GM11168 (cell line): Measurements from ENCODE around the gene NR6A1.

Experiments used
- in situ Hi-C: fragments of 300-500 bp; cut with MboI; formaldehyde crosslinking; loops from one replicate; pipeline ENCODE4 v1.12.0; 2022; ENCODE audit warnings: low sequenced_read_pairs; ENCODE audit not compliant: unreplicated experiment

The NR6A1 gene

GRCh38 chr9:124797343-124798103, 26.4 kb upstream of the NR6A1 start:
- in situ Hi-C loops: no loop called here

DNA sequence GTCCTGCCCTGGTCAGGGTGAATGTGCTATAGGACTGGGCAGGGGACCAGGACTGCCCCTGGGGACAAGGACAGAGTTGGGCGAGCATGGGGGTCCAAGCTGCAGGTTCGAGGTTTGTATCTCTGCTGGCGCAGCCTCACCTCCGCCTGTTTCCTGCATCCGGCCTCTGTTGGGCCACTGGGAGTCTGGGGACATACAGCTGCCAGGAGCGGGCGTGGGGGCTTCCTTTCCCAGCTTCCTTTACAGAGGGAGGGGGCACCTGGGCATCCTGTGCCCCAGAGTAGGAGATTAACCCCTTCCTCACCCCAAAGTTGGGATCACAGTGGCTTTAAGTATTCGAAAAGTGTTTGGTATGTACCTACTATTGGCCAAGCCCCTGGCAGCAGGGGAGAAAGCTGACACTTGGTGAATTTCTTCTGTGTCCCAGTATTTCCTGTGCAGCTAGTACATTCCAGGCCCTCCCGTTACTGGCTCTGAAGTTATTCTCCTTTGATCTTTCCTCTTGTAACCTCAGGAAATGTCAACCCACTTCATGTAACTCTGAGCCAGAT, 24.8 kb upstream of the NR6A1 start:
- in situ Hi-C loops: no loop called here

DNA sequence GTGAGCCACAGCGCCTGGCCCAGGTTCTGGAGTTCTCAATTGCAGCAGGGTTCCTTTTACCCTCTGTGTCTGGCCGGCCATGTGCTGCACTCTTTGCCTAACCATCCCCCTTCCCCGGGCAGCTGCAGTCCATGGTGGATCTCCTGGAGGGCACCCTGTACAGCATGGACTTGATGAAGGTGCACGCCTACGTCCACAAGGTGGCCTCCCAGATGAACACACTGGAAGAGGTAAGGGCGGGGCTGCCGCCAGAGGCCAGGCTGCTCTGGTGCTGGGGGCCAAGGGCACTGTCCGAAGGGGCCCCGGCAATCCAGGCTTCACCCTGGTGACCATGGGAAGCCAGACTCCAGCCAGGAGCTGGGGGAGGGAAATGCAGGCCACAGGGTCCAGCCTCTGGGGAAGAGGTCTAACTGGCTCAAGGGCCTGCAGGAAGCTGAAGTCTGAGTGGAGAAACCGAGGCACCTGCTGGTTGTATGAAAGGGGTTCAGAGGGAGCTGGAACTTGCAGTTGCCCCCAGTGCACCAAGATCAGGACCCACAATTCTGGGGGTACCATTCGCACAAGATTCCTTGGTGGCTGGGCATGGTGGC, 23.9 kb upstream of the NR6A1 start:
- in situ Hi-C loops: no loop called here

GRCh38 chr9:124793015-124793541, 22.0 kb upstream of the NR6A1 start:
- in situ Hi-C loops: no loop called here

GRCh38 chr9:124792257-124793014, 21.3 kb upstream of the NR6A1 start:
- in situ Hi-C loops: no loop called here

DNA sequence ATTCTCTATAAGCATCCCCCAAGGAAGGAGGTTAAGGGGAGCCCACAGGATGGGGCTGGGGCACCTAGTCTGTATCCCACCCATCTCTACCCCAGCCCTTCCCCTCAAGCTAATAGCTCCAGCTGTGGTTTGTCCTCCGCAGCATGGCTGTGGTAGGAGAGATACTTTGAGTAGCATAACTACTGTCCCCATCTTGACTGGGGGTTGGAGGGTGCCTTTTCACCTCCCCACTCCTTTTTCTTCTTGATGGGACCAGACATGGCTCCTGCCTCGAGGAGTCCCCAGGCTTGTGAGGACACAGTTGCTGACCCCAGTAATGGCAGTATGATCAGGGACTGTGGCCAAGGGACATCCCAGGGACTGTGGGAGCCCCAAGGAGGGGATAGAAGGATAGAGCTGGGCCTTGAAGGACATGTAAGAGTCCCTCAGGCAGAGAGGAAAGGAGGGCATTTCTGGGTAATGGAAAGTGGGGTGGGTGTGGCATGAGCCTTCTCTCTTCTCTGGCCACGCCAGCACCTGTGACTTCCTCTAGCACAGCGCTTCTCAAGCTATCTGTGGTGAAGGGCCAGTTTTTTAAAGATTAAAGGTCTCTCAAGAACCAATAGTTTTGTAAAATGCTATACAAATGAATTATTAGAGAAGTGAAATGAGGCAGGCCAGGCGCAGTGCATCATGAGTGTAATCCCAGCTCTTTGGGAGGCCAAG, 19.8 kb upstream of the NR6A1 start:
- in situ Hi-C loops: no loop called here

GRCh38 chr9:124790301-124790700, 19.2 kb upstream of the NR6A1 start:
- in situ Hi-C loops: no loop called here

- in situ Hi-C loops: no loop called here
These were observed 18.4 kb upstream of the NR6A1 start for GRCh38 chr9:124789531-124789930.

DNA sequence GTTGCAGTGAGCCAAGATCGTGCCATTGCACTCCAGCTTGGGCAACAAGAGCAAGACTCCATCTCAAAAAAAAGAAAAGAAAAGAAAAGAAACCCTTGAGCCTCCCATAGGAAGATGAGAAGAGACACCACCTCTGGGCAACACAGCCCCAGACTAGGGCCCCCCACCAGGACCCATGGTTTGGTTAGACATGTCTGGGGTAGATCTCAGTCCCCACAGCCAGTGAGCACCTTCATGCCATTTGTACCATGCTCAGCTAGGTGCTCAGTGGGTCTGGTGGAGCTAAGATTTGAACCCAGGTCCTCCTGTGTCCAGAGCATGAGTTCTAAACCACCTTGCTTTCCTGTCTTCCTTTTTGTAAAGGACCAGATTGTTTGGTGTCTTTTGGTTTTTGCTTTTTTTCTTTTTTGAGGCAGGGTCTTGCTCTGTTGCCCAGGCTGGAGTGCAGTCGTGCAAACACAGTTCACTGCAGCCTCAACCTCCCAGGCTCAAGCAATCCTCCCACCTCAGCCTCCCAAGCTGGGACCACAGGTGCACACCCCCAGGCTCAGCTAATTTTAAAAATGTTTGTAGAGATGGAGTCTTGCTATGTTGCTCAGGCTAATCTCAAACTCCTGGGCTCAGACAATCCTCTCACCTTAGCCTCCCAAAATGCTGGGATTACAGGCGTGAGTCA, 17.6 kb upstream of the NR6A1 start:
- in situ Hi-C loops: no loop called here

DNA sequence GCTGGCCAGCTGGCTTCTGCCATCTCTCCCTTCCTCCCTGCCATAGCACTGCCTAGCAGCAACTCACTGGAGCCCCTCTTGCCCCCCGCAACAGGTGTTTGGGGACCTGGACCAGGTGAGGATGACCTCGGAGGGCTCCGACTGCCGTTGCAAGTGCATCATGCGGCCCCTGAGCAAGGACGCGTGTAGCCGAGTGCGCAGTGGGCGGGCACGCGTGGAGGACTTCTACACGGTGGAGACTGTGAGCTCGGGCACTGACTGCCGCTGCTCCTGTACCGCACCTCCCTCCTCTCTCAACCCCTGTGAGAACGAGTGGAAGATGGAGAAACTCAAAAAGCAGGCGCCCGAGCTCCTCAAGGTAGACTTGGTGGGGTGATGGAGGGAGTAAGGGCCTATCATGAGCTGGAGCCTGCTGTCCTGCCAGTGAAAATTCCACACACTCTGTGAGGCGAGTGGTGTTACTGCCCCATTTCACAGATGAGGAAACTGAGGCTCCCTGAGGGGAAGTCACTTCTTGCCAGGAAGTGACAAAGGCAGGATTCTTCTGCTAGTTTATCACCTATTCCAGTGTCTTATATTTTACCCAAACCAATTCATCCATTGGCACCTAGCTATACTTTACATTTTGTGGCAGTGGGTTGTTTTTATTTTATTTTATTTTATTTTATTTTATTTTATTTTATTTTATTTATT, 15.9 kb upstream of the NR6A1 start:
- in situ Hi-C loops: no loop called here

- in situ Hi-C loops: no loop called here
These were observed 13.4 kb upstream of the NR6A1 start for GRCh38 chr9:124784509-124784908.

DNA sequence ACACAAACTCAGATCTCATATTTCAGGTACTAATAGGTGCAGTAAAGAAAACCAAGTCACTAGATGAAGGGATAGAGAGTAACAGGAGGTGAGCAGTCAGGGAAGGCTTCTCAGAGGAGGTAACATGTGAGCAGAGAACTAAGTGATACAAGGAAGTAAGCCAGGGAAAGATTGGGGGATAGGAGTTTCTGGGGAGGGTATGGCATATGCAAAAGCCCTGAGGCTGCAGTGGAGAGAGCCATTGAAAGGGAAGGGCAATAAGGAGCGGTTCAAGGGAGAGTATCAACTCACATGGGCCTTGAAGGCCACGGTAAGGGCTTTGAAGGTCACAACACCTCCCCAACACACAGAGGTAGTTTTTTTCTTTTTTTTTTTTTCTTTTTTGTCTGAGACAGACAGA, 12.7 kb upstream of the NR6A1 start:
- in situ Hi-C loops: no loop called here

- in situ Hi-C loops: no loop called here
These were observed 11.8 kb upstream of the NR6A1 start for GRCh38 chr9:124782661-124783574.

DNA sequence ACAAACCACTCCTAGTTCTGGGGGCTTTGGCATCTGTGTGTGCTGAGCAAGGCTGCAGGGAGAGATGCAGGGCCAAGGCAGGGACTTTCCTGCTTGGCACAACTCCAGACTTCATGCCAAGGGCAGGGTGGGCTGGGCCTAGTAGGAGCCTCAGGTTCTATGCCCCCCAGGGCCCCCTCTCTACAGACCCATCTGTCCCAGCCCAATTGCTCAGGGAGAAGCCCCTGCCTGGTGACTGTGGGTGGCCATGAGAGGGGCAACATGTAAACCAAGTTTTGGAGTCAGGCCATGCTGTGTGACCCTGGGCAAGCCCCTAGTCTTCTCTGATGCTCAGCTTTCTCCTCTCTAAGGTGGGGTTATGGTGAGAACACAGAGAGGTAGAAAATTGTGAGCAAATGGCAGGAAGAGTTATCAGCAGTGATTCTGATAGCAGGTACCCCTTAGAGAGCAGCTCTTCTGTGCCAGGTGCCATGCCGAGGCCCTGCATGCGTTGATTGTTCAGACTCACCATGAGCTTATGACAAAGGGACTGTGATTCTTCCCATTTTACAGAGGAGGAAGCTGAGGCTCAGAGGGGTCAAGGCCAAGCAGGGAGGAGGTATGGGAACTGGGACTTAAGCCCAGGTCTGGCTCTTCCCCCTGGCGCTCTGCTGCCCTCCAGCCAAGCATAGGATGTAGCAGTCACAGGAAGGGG, 11.0 kb upstream of the NR6A1 start:
- in situ Hi-C loops: no loop called here

GRCh38 chr9:124780757-124781151, 9.6 kb upstream of the NR6A1 start:
- in situ Hi-C loops: no loop called here

DNA sequence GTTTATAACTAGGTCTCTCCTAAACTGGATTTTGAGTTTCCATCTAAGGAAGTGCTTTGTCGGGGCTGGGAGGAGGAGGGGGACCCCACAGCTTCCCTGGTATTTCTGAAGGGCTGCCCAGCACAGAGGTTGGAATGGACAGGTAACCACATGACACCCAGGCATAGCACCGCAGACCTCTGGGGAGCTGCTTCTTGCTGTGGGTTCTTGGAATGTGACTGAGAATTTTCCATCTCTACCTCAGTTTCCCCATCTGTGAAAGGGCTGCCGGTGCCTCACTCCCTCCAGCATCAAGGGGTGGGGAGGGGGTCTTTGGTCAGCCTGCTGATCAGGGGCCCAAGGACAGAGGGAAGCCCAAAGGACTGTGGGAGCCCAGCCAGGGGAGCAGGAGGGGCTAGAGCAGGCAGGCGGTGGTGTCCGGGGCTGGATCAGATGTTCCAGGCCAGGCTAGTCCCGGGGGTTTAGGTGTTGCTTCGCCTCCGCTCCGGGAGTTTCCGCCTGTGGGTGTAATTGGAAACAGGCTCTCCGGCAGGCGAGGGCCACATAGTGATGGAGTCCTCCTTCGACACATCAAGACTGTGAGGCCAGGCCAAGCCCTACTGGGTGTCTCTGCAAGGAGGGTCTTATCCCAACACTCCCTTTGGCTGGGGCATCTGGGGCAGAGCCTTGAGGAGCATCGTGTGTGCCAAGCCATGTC, 9.1 kb upstream of the NR6A1 start:
- in situ Hi-C loops: no loop called here
